Germinal center (tissue), 1 donor: ENCODE data around the gene AFTPH.

ENCODE experiments used
- DNase-seq: peaks from one replicate; pipeline ENCODE4 v3.0.0; 2012; ENCODE audit warnings: mixed read lengths, low spot score

The AFTPH gene

DNA sequence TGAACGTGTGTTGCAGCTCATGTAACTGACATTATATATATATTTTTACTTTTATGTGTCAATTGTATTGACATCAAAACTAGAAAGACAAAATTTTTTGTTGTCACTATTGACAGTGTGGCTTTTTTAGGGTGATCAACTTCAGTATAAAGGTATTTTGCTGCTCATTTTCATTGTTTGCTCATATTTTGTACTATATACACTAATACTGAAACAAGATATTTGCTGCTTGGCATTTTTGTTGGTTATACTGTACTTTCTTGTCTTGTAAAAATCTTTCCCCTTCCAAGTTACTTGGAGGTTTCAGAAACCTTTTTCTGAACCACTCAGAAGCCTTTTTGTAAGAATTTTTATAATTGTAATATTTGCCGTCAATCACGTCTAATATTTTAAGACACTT, 16.5 kb downstream of the AFTPH start:
- DNase-seq, result no peak

DNA sequence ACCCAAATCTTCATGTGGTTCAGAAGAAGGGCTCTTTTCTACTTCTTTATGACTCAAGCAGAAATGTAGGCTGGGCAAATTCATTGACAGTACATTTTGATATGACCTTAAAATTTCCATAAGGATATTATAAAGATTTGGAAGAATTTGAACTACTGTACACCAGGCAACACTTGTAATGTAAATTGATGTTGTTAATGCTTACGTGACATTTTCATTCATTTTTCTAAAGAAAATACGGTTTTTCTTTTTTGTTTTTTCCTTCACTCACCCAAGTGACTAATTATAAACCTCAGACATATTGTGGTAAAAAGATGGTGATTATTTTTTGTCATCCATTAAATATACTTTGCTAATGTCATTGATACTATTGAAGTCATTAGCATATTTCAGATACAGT, 17.4 kb downstream of the AFTPH start:
- no peak for DNase-seq

GRCh38 chr2:64542071-64543007, 18.2 kb downstream of the AFTPH start:
- DNase-seq, result no peak

GRCh38 chr2:64543008-64543697, 19.0 kb downstream of the AFTPH start:
- DNase-seq, result no peak

GRCh38 chr2:64548761-64549160, 24.6 kb downstream of the AFTPH start:
- DNase-seq, result no peak

GRCh38 chr2:64550042-64550441, 25.9 kb downstream of the AFTPH start:
- no peak for DNase-seq

GRCh38 chr2:64551851-64552250, 27.7 kb downstream of the AFTPH start:
- DNase-seq, result no peak

GRCh38 chr2:64554117-64554516, 30.0 kb downstream of the AFTPH start:
- no peak for DNase-seq

DNA sequence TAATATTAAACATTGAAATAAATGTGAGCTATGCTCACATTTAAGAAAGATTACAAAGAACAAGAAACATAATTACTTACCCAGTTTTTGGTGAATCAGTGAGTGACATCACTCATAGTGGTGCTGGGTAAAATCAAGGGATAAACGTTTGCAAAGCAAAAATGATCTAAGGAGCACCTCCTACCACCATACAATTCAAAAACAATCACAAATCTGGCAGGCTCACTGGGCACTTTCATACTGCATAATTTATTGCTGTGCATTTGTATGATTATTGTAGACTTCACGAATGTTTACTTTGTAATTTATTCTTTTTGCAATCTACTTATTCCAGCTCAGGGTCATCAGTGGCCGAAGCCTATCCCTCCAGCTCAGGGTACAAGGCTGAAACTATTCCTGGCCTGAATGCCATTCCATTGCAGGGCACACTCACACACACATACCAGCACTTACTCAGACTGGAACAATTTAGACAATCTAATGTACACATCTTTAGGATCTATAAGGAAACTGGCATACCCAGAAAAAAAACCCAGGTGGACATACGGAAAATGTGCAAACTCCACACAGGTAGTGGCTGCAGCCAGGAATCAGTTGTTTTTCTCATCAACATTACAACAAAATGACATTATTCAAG, 34.4 kb downstream of the AFTPH start:
- DNase-seq, result no peak

DNA sequence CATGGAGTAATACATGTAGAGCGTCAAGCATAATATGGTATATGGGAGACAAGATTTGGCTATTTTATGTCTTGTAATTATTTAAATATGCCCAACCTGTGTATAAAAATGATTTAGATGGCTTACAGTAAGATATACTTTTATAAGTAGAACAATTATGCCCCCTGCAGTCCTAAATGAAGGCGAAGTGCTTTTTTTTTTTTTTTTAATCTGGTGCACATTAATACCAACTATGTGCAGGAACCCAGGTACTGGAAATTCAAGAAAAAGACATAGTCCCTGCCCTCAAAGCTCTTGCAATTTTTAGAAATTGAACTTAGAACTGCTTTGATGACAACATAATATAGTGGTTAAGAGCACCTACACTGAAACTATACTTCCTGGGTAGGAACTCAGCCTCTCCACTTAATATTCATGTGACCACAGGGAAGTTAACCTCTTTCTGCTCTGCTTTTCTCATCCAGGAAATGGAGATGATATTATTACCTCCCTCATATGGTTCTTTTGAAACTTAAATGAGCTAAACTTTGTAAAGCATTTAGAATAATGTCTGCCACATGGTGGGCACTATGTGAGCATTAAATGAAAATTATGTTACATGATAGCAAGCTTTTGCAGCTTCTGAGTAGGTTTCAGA, 38.1 kb downstream of the AFTPH start:
- peak; percentile 14 for DNase-seq

DNA sequence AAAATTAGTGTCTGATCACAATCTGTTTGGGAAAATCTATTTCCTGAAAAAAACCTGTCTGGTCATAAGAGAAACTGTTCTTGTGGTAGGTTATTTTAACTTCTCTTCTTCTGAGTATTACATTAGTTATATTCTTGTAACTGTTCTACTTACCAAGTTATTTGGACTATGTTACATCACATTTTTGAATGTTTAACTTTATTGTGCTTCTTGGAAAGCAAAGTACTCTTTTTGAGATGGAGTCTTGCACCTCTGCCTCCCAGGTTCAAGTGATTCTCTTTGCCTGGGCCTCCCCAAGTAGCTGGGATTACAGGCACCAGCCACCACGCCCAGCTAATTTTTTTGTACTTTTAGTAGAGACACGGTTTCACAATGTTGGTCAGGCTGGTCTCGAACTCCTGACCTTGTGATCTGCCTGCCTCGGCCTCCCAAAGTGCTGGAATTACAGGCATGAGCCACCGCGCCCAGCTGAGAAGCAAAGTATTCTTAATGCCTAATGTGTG, 39.4 kb downstream of the AFTPH start:
- DNase-seq, result no peak

DNA sequence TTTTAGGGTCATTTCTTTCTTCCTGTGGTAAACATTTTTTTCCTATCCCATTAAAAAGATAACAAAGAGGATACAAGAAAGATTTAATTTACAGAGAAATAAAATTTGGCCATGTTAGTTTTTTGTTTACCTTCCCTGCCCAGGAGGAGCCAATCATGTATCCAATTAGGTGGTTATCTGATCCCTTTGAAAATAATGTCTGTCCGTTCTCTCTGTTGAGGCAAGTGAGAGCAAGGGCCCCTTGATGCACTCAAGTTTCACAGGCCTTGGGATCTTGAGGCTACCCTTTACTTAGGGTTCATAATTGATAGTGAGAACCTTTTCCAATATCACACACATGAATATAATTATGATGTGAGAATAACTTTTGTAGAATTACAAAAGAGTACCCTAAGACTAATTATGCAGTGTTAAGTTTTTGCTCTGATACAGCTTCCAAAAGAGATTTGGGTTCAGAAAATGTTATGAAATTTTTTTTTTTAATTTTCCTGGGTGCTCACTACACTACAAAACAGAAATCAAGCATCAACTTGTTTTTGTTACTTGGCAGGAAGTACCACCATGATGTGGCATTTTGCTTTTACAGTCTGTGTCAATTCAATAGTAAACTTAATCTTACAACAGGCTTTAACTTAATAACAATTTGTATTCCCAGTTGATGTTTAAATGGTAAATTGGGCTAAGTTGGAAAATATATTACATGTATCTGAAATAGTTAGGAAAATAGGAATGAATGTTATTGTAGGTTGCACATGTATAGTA, 42.0 kb downstream of the AFTPH start:
- DNase-seq, result no peak

DNA sequence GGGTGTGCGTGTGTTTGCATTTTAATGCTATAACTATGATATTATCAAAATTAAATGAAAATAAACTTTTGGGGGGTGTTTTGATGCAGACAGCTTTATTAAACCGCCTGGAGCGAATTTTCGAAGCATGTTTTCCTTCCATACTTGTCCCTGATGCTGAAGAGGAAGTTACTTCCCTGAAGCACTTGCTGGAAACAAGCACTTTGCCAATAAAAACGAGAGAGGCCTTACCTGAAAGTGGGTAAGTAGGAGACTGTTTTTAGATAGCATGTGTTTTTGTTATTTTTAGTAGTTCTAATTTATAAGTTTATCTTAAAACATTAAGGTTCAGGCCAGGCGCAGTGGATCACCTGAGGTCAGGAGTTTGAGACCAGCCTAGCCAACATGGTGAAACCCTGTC, 43.3 kb downstream of the AFTPH start:
- DNase-seq, result no peak

GRCh38 chr2:64568836-64569235, 44.7 kb downstream of the AFTPH start:
- no peak for DNase-seq

GRCh38 chr2:64574871-64575270, 50.7 kb downstream of the AFTPH start:
- DNase-seq, result no peak

DNA sequence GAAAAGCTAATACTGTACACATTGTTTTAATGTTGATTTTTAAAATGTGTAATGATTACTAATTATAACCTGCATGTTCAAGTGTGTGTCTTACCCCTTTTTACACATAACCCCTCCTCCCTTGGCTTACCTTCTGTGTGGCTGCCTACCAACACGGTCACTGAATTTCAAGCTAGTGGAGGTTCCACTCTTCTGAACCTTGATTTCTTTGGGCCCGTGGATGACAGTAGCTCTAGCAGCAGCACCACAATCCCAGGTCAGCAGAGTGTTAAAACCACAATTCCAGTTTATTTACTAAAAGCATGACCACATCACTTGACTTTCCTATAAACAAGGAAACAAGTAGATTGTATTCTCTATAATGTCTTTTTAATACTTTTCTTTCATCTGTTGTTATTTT, 56.9 kb downstream of the AFTPH start:
- DNase-seq, result no peak

DNA sequence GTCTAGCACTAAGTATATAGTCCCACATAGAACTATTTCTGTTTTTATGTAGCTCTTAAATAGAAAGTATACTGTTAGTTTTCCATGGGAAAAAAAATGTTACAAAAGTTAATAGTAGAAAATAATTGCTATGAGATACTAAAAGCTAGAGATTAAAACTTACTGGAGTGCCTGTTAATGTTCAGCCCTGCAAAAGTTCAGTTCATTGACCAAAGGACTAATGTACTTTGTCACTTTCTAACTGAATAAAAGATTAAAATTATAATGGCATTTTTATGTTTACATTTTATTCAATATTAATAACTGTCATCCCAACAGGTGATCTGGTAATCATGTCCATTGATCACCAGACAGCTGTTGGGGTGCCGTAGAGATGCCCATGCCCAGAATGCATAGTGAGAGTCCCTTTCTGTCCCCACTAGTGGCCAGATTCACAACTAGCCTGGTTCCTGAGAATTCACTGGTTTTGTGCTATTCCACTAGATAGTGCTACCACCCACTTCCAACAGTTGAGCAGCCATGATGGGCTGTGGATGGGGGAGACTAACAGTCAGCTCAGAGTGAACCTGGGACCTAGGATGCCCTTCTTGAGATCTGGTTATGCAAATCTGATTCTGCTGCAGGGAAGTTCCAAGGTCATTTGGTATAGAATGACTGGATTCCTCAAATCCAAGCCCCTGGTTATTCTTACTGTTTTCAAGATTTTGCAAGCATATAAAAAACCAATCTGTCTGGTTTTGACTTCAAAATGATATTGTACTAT, 57.8 kb downstream of the AFTPH start:
- no peak for DNase-seq

- no peak for DNase-seq
Measured at GRCh38 chr2:64582774-64583340, 58.7 kb downstream of the AFTPH start.

DNA sequence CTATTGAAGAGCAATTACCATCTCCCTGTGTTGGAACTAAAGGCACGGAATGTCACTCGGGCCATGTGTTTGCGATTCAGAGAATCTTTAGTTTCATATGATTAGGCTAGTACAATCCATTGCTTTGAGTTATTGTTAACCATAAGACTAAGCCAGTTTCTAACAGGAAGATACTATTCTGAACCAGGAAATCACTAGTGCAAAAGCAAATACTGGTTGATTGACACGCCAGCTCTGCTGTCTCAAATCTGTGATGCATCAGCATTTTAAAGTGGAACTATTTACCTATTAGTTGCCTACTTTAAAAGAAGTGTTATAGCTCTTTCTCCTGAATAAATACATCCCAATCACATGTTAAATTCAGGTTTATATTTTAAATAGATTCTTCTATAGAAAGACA, 61.9 kb downstream of the AFTPH start:
- no peak for DNase-seq

- DNase-seq, result peak; percentile 58
Measured at GRCh38 chr2:64586883-64587481, 62.9 kb downstream of the AFTPH start.
